ENCODE results near the gene INAFM2. TPM values are rescaled to one million over a fixed set of nuclear protein-coding genes. Genes with fewer than 3 reads are reported as not detected.

Gene INAFM2
- total and polyA plus RNA-seq, 2 donors (not counting 3 experiments of a cell fraction or from before 2014, with no cell fraction given) = 10.4 to 24.1 TPM

GRCh38 chr15:40320409-40320808 lies 3.1 kb upstream of the INAFM2 start:
- DNase-seq (ENCODE audit: low read depth, low spot score) = no peak
- no peak for FAIRE-seq
- Histone ChIP-seq H3K9me1 (replicated peaks; ENCODE audit: control insufficient read depth, extremely low read depth, insufficient read depth, low read length) (no peaks in the 10 kb centered on the region), H3K4me3 (replicated peaks in 1 of 3; ENCODE audit: insufficient read depth in 1 of 3, low read depth in 1 of 3, low read length in 3 of 3) (no peak overlapping the region), H4K20me1 (replicated peaks; ENCODE audit: control insufficient read depth, extremely low read depth, insufficient read depth, low read length) (no peaks in the 10 kb centered on the region), H3K79me2 (ENCODE audit: control insufficient read depth, insufficient read depth, low read length) (peaks cover 9% of the 10 kb centered on the region), H3K4me1 (ENCODE audit: control insufficient read depth, extremely low read depth, insufficient read depth, low read length) (peaks cover 24% of the 10 kb centered on the region), H3K4me2 (ENCODE audit: insufficient read depth, low read length) (no peak overlapping the region), H3K27me3 (ENCODE audit: control insufficient read depth in 2 of 2, insufficient read depth in 2 of 2, low read length in 2 of 2) (no peaks in the 10 kb centered on the region), H3K9ac (replicated peaks; ENCODE audit: extremely low read depth, insufficient read depth, low read length) (no peak overlapping the region), H3K36me3 (ENCODE audit: control insufficient read depth in 2 of 2, extremely low read depth in 1 of 2, insufficient read depth in 2 of 2, low read length in 2 of 2) (no peaks in the 10 kb centered on the region), H2AFZ (ENCODE audit: low read depth, low read length) (no peak overlapping the region), H3K9me3 (replicated peaks; ENCODE audit: control insufficient read depth, insufficient read depth, low read length) (no peaks in the 10 kb centered on the region), H3K27ac (ENCODE audit: insufficient read depth, low read depth, low read length) (no peak overlapping the region)
- no peak for TF ChIP-seq JUN (IDR thresholded peaks at IDR 0.05; ENCODE audit: borderline replicate concordance, insufficient read depth, insufficient read length, low read depth)
- TF ChIP-seq GATA2 (IDR thresholded peaks at IDR 0.05; ENCODE audit: insufficient read depth, insufficient read length, low read depth, low read length) = no peak
- TF ChIP-seq FOS (IDR thresholded peaks at IDR 0.05; ENCODE audit: borderline replicate concordance, insufficient read depth, low read length) = no peak
- TF ChIP-seq POLR2AphosphoS5 (IDR thresholded peaks at IDR 0.05; ENCODE audit: insufficient read depth, low read depth, low read length) = no peak
- no peak for TF ChIP-seq MYC (IDR thresholded peaks at IDR 0.05; ENCODE audit: low read depth, low read length)
- no peak for TF ChIP-seq POLR2A (IDR thresholded peaks at IDR 0.05; ENCODE audit: low read depth, low read length)
- TF ChIP-seq CTCF (IDR thresholded peaks at IDR 0.05; ENCODE audit: extremely low read depth in 1 of 2, insufficient read depth in 1 of 2, low read depth in 1 of 2, low read length in 2 of 2) = no peak
- TF ChIP-seq MAX (IDR thresholded peaks at IDR 0.05; ENCODE audit: insufficient read depth, insufficient read length) = no peak
- TF ChIP-seq EZH2 (IDR thresholded peaks at IDR 0.05; ENCODE audit: borderline replicate concordance, low read depth, low read length, severe bottlenecking) = no peak
- BruUV-seq (replicated peaks) = no TSS peak
- intact Hi-C loops (cut with micrococcal nuclease) = no loop called here
- ChIA-PET POLR2A (no interaction called here), CTCF (interaction anchor here (0.7 to 15.0 kb wide), 14 partner anchors 9 to 120 kb away, joined by 3 to 287 read pairs (median 4); partner anchors contain the start of genes BAHD1, CCDC9B, DISP2 and PLCB2)
- dilution Hi-C loops (cut with MboI; ENCODE audit: extremely low pct_ligation_motif_present, low sequenced_read_pairs) = no loop called here
